HepG2 (cell line): ENCODE measurements around the gene TNFRSF13B.

Experiments used
- BRCA1 ChIP-seq: sonication (generic); formaldehyde crosslinking; IDR thresholded peaks from 2 replicates; pipeline ENCODE4 v1.4.0; 2020; ENCODE audit warnings: missing genetic modification reagents
- CTCF ChIP-seq: sonication (generic); formaldehyde crosslinking; IDR thresholded peaks from 2 replicates; pipeline ENCODE4 v1.5.0; 2020; ENCODE audit warnings: mild to moderate bottlenecking, missing genetic modification reagents, moderate library complexity
- EP300 ChIP-seq, 3 experiments: sonication (generic) in 1 of 3; formaldehyde crosslinking in 1 of 3; IDR thresholded peaks; 2 replicates each; pipeline versions ENCODE4 v1.5.1 to v1.6.1; 2011 to 2020; ENCODE audit warnings: low read depth in 2 of 3, low read length in 2 of 3, borderline replicate concordance in 1 of 3, improper control_type of control experiment in 1 of 3, mild to moderate bottlenecking in 1 of 3, missing genetic modification reagents in 1 of 3, moderate library complexity in 1 of 3
- EZH2 ChIP-seq: conservative IDR thresholded peaks from 2 replicates; pipeline ENCODE4 v1.6.1; 2012; ENCODE audit warnings: mild to moderate bottlenecking, low read depth, low read length, moderate library complexity
- KDM3A ChIP-seq: IDR thresholded peaks from 2 replicates; pipeline ENCODE4 v1.6.1; 2018; ENCODE audit warnings: low read depth, missing compliant biosample characterization
- MAF1 ChIP-seq: sonication (generic); formaldehyde crosslinking; IDR thresholded peaks from 2 replicates; pipeline ENCODE4 v1.5.0; 2020; ENCODE audit warnings: missing genetic modification reagents, borderline replicate concordance
- MAFF ChIP-seq: IDR thresholded peaks from 2 replicates; pipeline ENCODE4 v1.6.1; 2011; ENCODE audit warnings: low read depth, low read length, improper control_type of control experiment
- POLR2A ChIP-seq, 2 experiments: IDR thresholded peaks; 2 replicates each; pipeline ENCODE4 v1.6.1; 2011; ENCODE audit warnings: low read depth in 2 of 2, low read length in 2 of 2, mild to moderate bottlenecking in 1 of 2, moderate library complexity in 1 of 2; ENCODE audit not compliant: insufficient read depth in 1 of 2
- TRAFD1 ChIP-seq: sonication (generic); formaldehyde crosslinking; IDR thresholded peaks from 2 replicates; pipeline ENCODE4 v1.5.1; 2020; ENCODE audit warnings: missing genetic modification reagents, mild to moderate bottlenecking, borderline replicate concordance

GRCh38 chr17:16943032-16943352 lies 28.9 kb downstream of the TNFRSF13B start:
- no peak for TF ChIP-seq TRAFD1 (CRISPR knock-in tag)
- TF ChIP-seq CTCF (CRISPR knock-in tag) = no peak
- no peak for TF ChIP-seq EP300 (IDR thresholded peaks at IDR 0.05; ENCODE audit: low read depth in 2 of 2, low read length in 2 of 2)
- TF ChIP-seq EP300 (CRISPR knock-in tag; IDR thresholded peaks at IDR 0.05; ENCODE audit: borderline replicate concordance) = no peak
- no peak for TF ChIP-seq KDM3A (CRISPR knock-in tag)
- TF ChIP-seq BRCA1 (CRISPR knock-in tag) = no peak
- TF ChIP-seq MAF1 (CRISPR knock-in tag) = no peak
- TF ChIP-seq MAFF = no peak
- TF ChIP-seq EZH2 = no peak
- TF ChIP-seq POLR2A (IDR thresholded peaks at IDR 0.05; ENCODE audit: insufficient read depth in 1 of 2, low read depth in 2 of 2, low read length in 2 of 2) = no peak
